ENCODE measurements around the gene COMP. TPM values are rescaled to one million over a fixed set of nuclear protein-coding genes. Genes with fewer than 3 reads are reported as not detected.
"Not testable (repeated sequence)": the region's sequence is repeated elsewhere in the genome, so short reads cannot be mapped to it uniquely, and the experiment has no call there.

Gene COMP
- 100 to 1,000 TPM in 1 of 2 donors, 10 to 100 TPM in 1; 72.2 to 403 TPM for total RNA-seq
- long read RNA-seq, donor 1, transcript COMP-203 (18 exons, 2,707 nt), result minor isoform, 13 of 431 reads
- long read RNA-seq, donor 1, transcript COMP-201 (19 exons, 2,461 nt), result major isoform, 286 of 431 reads
- long read RNA-seq, donor 1, partial matches to known transcripts, result 107 of 431 reads
- long read RNA-seq, donor 1, other reads (novel, unspliced or antisense), result 25 of 431 reads
- long read RNA-seq, donor 2, transcript COMP-203 (18 exons, 2,707 nt), result minor isoform, 12 of 430 reads
- long read RNA-seq, donor 2, transcript COMP-201 (19 exons, 2,461 nt), result major isoform, 334 of 430 reads
- long read RNA-seq, donor 2, partial matches to known transcripts, result 65 of 430 reads
- long read RNA-seq, donor 2, other reads (novel, unspliced or antisense), result 19 of 430 reads

DNA sequence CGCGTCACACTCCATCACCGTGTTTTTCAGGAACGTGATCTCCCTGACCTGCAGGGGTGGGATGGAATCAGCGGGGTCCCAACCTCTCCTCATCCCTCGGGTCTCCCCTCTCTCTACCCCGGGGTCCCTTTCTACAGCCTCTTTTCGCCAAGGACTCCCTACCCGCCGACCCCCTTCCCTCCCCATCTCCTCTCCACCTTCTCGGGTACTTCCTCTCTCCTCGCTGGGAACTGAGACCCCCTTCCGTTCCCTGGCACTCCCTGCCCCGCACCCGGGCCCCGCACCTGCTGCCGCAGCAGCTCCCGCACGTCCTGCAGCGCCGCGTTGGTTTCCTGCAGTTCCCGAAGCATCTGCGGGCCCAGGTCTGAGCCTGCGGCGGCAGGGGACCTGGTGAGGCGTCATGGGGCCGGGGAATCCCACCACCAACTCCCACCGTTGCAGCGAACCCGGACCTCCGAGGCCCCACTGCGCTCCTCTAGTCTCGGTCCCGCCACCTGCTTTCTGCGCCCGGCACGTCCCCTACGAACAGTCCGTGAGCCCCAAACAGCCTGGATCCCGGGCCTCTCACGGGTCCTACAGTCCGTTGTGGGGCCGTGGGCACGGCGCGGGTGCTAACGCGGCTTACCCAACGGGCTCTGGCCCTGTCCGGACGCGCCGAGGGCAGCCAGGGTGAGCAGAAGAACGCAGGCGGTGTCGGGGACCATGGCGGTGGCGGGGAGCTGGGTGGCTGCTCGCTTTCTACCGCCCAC is at the start of gene COMP:
COMP (minus strand) TSS at position 740 of the 749 bp plus-strand sequence; CDS start at position 704, 36 bp downstream.
- intact Hi-C loops (cut with DNase I), result loop anchor here in 1 of 2 donors (1.0 kb wide), 1 partner anchor 26 kb away; no protein-coding TSS in a partner anchor
- no peak for DNase-seq (ENCODE audit: low spot score)

DNA sequence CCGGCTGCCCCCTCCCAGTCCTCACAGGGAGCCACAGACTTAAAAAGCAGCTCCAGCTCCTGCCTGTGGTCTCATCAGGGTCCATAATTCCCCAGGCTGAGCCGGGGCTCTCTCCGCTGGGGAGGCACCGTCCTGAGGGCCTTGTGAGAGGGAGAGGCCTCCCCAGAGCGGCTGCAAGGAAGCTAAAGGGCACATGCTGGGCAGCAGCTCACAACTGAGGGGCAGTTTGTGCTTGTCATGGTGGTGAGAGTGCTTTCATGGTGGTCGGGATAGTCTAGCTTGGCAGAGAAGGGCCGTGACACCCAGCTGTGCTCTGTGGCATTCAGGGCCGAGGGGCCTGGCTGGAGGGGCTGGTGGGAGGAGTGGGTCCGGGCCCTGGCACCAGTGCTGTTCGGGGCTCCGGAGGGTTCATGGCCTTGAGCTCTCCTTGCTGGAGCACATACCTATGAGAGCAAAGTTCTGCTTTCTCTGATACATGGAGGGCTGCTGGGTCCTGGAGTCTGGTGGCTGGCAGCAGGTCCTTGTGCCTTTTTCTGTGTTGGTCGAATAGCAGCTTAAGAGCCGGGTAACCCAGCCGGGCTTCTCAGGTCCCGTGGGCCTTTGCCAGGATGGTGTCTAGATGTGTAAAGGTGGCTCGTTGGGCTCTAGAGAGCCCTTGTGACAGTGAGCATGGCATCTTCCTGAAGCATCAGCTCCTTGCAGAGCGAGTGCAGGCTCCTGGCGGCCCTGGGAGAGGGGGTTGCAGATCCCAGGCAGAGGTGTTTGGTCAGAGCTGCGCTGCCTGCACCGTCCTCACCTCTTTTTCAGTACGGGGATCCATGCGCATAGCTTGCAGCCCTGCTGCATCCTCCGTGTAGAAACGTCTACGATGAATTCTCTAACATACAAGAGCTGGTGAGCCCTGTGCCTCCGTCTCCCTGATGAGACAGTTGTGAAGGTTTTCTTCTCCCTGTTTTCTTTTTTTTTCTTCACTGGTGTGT is 49.5 kb upstream of the COMP start:
- no peak for DNase-seq (ENCODE audit: low spot score)
- intact Hi-C loops (cut with DNase I), result loop anchor here in 1 of 2 donors (10.0 kb wide), 1 partner anchor 246 kb away; no protein-coding TSS in a partner anchor

DNA sequence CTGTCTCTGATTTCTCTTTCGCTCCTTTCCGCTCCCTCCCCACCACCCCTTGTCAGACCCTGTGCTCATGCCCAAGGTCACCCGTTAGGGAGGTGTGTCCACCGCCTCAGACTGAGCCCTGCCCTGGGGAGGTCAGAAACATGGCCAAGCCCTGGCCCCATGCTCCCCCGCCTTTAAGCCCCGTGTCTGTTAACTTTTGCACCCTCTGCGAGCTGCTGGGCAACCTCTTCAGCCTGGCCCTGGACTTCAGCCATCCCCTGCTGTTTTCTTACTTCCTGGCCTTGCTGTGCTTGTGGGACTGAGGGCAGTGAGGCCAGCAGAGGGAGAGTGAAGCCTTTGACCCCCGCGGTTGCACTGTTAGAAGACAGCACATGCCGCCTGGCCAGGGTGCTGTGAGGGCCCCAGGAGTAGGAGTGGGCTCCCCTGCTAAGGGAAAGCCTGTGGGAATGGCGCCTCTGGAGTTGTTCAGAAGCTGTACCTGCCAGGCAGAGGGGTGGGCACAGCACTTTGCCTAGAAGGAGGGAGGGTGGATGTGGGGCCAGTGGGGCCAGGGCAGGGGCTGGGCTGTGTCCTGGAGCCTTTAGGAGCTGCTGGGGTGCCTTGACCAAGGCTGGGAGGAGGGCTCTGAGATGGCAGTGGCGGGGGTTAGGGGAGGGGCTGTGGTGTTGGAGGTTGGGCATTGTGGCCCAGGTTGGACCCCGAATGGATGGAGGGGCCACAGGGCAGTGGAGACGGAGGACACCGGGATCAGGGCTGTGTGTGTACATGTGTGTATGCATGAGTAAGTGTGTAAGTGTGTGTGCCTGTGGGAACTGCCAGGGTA is 48.6 kb upstream of the COMP start:
- DNase-seq (ENCODE audit: low spot score), result no peak
- intact Hi-C loops (cut with DNase I), result loop anchor here in 1 of 2 donors (10.0 kb wide), 1 partner anchor 245 kb away; no protein-coding TSS in a partner anchor

DNA sequence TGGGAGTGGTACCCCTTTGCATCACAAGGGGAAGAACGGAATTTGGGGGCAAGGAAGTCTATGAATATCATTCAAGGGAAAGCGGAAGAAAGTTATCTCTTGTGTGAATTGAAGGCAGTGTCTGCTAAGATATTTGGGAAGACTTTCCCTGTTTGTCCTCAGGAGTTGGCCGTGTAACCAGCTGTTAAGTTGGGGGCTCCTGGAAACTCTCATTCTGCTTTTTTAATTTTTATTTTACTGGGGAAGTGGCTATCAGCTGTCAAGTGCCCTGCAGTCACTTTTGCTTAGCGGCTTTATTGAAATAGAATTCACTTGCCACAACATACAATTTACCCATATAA is 43.5 kb upstream of the COMP start:
- intact Hi-C loops (cut with DNase I), result no loop called here
- no peak for DNase-seq (ENCODE audit: low spot score)

DNA sequence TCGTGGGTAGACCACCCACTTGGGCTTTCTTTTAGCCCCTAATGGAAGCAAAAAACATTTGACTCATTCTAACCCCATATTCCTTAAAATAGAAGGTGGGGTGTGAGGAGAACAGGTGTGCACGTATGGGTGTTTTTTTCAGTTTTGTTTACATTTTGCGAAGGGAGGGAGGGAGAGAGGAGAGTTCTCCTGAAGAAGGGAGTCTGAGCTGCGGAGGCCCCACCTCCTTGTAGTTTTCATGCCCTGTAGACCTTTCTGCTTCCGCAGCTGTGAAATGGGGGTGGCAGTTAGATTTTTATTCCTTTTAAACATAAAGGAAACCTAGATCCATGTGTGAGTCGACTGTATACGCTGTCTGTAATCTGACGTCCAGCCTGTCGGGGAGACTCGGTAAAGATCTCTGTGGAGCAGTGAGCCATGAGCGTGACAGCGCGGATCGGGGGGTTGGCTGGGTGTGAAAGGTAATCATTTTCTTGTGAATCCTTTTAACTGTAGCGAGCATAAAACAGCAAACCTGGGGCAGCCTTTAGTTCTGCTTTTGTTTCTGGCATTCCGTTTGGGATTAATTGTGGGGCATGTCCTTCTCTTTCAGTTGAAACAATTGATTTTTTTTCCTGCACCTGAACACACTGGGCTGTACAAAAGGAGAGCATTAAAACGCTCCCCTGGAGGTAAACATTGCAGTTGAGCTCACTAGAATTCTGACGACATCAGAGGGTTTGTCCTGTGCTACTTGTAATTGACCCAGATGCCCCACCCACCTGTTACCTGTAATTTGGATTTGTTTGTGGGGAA is 42.9 kb upstream of the COMP start:
- DNase-seq (ENCODE audit: low spot score), result no peak
- intact Hi-C loops (cut with DNase I), result no loop called here

DNA sequence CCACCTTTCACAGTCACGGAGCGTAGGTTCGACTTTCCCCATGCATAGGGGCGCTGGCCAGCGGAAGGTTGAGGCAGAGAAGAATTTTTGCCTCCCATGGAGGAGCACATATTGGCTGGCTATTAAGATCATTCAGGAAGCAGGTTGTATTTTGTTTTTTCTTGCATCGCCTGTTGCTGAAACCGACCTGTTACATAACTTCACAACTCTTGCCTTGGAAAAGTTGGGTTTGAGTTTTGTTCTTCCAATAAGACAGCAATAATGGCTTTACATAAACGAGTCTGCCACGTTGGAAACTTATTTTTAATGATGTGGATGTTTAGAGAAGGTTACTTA is 42.0 kb upstream of the COMP start:
- no peak for DNase-seq (ENCODE audit: low spot score)
- intact Hi-C loops (cut with DNase I), result no loop called here

DNA sequence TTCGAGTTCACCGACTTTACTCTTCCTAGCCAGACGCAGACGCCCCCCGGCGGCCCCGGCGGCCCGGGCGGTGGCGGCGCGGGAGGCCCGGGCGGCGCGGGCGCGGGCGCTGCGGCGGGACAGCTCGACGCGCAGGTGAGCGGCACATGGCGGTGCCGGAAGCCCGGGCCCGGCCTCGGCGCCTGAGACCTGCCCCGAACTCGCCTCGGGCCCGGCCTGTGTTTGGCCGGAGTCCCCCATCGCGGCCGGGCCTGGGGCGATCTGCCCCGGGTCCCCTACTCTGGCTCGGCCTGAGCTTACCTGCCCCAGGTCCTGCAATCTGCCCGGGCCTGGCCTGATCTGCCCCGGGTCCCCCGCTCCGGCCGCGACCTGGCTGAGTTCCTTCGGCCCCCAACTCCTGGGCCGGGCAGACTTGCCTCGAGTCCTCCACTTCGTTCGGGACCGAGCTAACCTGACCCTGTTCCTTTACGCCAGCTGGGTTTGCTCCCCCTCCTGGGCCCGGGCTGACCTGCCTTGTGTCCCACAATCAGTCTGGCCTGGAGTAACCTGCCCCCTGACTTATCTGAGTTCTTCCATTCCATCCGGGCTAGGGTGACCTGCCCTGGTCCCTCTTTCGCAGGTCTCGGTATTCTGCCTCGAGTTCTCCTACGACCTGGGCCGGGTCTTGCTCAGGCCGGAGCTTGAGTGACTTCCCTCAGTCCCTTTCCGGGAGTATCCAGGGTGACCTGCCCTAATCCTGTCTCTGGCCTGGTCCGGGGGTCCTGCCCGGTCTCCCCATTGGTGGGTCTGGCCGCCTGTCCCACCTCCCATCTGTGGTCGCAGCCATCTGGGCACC is 41.4 kb upstream of the COMP start:
- intact Hi-C loops (cut with DNase I), result no loop called here
- DNase-seq (ENCODE audit: low spot score), result no peak

DNA sequence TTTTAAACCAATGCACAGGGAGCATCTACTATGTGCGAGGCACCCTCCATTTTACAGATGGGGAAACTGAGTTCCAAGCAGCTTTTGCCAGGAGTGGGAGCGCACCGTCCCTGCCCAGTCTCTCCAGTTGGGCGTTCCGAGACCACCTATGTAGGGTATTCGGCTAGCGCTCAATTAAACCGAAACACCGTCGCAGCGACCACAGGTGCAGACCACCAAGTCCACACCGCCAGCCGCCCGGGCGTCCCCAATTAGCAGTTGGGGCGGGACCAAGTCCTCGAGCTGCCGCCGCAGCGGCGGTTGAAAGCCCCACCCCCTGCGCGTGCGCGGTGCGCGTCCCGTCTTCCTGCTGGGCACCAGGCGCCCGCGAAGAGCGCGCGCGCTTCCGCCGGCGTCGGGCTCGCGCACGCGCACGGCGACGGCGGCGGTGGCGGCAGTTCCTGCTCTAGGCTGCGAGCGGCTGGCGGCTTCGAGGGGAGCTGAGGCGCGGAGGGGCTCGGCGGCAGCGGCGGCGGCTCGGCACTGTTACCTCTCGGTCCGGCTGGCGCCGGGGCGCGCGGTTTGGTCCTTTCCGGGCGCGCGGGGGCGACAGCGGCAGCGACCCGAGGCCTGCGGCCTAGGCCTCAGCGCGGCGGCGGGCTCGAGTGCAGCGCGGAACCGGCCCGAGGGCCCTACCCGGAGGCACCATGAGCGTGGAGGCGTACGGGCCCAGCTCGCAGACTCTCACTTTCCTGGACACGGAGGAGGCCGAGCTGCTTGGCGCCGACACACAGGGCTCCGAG is 40.6 kb upstream of the COMP start, which contains the start of gene UPF1:
UPF1 (plus strand) TSS at position 436 of the 782 bp plus-strand sequence; CDS start at position 687, 251 bp downstream.
- peak; percentile 98 for DNase-seq (ENCODE audit: low spot score)
- intact Hi-C loops (cut with DNase I), result no loop called here

DNA sequence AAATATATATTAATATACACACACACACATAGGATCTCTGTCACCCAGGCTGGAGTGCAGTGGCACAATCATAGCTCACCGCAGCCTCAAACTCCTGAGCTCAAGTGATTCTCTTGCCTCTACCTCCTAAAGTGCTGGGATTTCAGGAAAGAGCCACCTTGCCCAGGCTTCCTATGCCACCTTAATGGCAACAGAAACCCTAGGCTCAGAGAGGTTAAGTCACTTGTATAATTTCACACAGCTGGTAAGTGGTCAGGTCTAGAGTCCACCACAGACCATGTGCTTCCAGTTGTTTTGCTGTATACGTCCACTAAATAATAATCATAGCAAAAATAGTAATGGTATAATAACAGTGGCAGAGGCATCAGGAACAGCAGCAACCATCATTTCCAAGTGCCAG is 39.4 kb upstream of the COMP start:
- intact Hi-C loops (cut with DNase I), result no loop called here
- no peak for DNase-seq (ENCODE audit: low spot score)

DNA sequence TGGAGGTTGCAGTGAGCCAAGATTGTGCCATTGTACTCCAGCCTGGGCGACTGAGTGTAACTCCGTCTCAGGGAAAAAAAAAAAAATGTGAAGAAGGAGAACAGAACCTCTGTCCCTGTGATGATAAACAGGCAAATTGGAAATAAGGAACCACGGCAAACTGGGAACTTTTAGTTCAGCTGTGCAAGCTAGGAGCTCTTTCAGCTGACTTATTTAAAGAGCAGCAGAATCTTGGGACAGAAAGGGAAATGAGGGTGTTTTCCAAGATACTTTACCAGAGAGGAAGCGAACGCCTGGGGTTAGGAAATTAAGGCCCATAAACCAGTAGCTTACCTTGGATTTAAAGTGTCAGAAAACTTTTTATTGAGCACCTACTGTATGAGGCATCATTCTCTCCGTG is 37.7 kb upstream of the COMP start:
- intact Hi-C loops (cut with DNase I), result no loop called here
- DNase-seq (ENCODE audit: low spot score), result no peak

DNA sequence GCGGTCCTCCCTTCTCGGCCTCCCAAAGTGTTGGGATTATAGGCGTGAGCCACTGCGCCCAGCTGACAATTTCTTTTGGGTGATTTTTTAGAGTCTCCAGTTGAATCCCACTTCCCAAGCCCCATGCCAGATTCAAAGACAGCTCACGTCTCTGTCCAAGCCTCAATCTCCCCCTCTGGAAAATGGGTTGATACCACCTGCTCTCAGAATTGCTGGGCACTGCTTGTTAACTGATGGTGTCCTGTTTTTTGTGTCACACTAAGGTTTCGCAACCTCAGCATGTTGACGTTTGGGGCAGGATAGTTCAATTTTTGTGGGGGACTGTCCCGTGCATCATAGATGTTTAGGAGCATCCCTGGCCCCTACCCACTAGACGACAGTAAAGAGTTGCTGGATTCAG is 26.5 kb upstream of the COMP start:
- intact Hi-C loops (cut with DNase I), result no loop called here
- no peak for DNase-seq (ENCODE audit: low spot score)

DNA sequence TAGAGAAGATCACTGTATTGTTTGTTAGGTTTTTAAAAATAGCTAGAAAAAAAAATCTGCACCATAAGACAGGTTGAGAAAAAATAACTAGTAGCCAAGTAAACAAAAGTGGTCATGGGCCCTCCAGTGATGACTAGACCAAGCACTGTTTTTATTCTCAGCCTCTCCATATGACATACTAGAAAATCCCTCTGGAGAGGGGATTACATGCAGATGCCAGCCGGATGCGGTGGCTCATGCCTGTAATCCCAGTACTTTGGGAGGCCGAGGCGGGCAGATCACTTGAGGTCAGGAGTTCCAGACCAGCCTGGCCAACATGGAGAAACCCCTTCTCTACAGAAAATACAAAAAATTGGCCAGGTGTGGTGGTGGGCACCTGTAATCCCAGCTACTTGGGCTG is 25.5 kb upstream of the COMP start:
- intact Hi-C loops (cut with DNase I), result not testable (repeated sequence)

DNA sequence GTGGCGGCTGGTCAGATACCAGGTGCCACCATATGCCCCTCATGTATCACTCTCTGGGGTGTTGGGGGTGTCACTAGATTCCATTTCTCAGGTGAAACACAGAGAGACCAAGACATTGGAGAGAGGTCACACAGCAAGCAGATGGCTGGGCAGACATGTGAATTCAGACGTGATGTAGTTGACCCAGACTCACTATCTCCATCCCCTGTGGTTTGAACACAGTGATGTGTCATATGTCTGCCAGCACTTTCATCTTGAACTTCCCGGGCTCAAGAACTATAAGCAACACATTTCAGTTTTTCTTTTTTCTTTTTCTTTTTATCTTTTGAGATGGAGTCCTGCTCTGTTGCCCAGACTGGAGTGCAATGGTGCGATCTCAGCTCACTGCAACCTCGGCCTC is 24.6 kb upstream of the COMP start:
- intact Hi-C loops (cut with DNase I), result no loop called here
- no peak for DNase-seq (ENCODE audit: low spot score)

More for the DNA sequence above, 25.5 kb upstream of the COMP start:
- not testable (repeated sequence) for DNase-seq (ENCODE audit: low spot score)

DNA sequence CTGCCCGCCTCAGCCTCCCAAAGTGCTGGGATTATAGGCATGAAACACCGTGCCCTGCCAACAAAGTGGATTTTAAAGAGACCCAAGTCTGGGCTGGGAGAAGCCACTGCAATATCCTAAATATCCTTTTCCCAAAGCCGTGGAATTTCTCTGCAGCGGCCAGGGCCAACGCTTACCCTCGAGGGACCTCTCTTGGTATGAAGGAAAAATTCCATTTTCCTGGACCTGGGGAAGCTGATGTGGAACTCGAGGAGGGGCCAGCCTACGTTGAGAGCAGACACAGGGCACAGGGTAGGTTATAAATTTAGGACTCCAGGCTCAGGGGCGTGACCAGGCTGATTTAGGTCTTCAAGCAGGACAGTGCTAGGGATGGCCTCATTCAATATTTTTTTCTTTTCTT is 23.0 kb upstream of the COMP start:
- intact Hi-C loops (cut with DNase I), result no loop called here
- DNase-seq (ENCODE audit: low spot score), result peak; percentile 88

DNA sequence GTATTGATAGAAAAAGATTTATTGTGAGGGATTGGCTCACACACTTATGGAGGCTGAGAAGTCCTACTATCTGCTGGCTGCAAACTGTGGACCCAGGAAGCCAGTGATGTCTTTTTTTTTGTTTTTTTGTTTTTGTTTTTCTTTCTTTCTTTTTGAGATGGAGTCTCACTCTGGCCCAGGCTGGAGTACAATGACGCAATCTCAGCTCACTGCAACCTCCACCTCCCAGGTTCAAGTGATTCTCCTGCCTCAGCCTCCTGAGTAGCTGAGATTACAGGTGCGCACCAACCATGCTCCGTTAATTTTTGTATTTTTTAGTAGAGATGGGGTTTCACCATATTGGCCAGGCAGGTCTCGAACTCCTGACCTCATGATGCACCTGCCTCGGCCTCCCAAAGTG is 20.5 kb upstream of the COMP start:
- intact Hi-C loops (cut with DNase I); DNase-seq (ENCODE audit: low spot score): not testable (repeated sequence)
